ENCODE results near the gene PLOD1. TPM values are rescaled to one million over a fixed set of nuclear protein-coding genes. Genes with fewer than 3 reads are reported as not detected.

The PLOD1 gene
- total and polyA plus RNA-seq, 4 donors: 48.0 to 82.9 (median 63.9) TPM

- H3K4me3 ChIP-seq (ENCODE audit: low read depth in 1 of 3, low read length in 3 of 3): no peak overlapping the region
- peaks cover 0 to 9% (median 6%) of the 10 kb centered on the region in 4 donors for H3K4me1 ChIP-seq (ENCODE audit: control insufficient read depth in 4 of 4, insufficient read depth in 4 of 4, low read length in 3 of 4)
- no peaks in the 10 kb centered on the region for H3K27me3 ChIP-seq (ENCODE audit: control insufficient read depth in 4 of 4, insufficient read depth in 4 of 4, low read length in 3 of 4)
- no peaks in the 10 kb centered on the region for H3K9me3 ChIP-seq (ENCODE audit: control insufficient read depth in 4 of 4, low read length in 3 of 4)
- no peak overlapping the region for H3K9ac ChIP-seq (ENCODE audit: low read depth in 1 of 2, low read length in 2 of 2)
- 92% methylated on average over 9 of the region's 9 CpGs for WGBS
- peaks cover 6 to 31% (median 25%) of the 10 kb centered on the region in 4 donors for H3K36me3 ChIP-seq (ENCODE audit: control insufficient read depth in 4 of 4, insufficient read depth in 3 of 4, low read depth in 1 of 4, low read length in 3 of 4)
- no peak overlapping the region for H3K27ac ChIP-seq (ENCODE audit: low read depth in 1 of 2, low read length in 2 of 2)
- TF ChIP-seq NR2F2 (IDR thresholded peaks at IDR 0.05) (no peak), JUND (IDR thresholded peaks at IDR 0.05) (no peak)
- TF ChIP-seq, protein P1, sequence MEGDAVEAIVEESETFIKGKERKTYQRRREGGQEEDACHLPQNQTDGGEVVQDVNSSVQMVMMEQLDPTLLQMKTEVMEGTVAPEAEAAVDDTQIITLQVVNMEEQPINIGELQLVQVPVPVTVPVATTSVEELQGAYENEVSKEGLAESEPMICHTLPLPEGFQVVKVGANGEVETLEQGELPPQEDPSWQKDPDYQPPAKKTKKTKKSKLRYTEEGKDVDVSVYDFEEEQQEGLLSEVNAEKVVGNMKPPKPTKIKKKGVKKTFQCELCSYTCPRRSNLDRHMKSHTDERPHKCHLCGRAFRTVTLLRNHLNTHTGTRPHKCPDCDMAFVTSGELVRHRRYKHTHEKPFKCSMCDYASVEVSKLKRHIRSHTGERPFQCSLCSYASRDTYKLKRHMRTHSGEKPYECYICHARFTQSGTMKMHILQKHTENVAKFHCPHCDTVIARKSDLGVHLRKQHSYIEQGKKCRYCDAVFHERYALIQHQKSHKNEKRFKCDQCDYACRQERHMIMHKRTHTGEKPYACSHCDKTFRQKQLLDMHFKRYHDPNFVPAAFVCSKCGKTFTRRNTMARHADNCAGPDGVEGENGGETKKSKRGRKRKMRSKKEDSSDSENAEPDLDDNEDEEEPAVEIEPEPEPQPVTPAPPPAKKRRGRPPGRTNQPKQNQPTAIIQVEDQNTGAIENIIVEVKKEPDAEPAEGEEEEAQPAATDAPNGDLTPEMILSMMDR (IDR thresholded peaks at IDR 0.05; ENCODE audit: low read depth, low read length, missing input control): no peak
- no peak for DNase-seq (ENCODE audit: low spot score)
Observed at GRCh38 chr1:12015499-12015898, 81.0 kb downstream of the PLOD1 start.

- H3K36me3 ChIP-seq (ENCODE audit: control insufficient read depth in 4 of 4, insufficient read depth in 3 of 4, low read depth in 1 of 4, low read length in 3 of 4): peaks cover 3 to 25% (median 20%) of the 10 kb centered on the region in 4 donors
- no peak overlapping the region for H3K4me3 ChIP-seq (ENCODE audit: low read depth in 1 of 3, low read length in 3 of 3)
- H3K9ac ChIP-seq (ENCODE audit: low read depth in 1 of 2, low read length in 2 of 2): no peak overlapping the region
- 95% methylated on average over 3 of the region's 3 CpGs for WGBS
- peaks cover 0 to 9% (median 6%) of the 10 kb centered on the region in 4 donors for H3K4me1 ChIP-seq (ENCODE audit: control insufficient read depth in 4 of 4, insufficient read depth in 4 of 4, low read length in 3 of 4)
- no peaks in the 10 kb centered on the region for H3K9me3 ChIP-seq (ENCODE audit: control insufficient read depth in 4 of 4, low read length in 3 of 4)
- H3K27ac ChIP-seq (ENCODE audit: low read depth in 1 of 2, low read length in 2 of 2): no peak overlapping the region
- H3K27me3 ChIP-seq (ENCODE audit: control insufficient read depth in 4 of 4, insufficient read depth in 4 of 4, low read length in 3 of 4): no peaks in the 10 kb centered on the region
- TF ChIP-seq FOXA2 (IDR thresholded peaks at IDR 0.05) (no peak), ATF3 (IDR thresholded peaks at IDR 0.05) (no peak), RAD21 (IDR thresholded peaks at IDR 0.05) (no peak), GABPA (IDR thresholded peaks at IDR 0.05 in 1 of 2, conservative IDR thresholded peaks at IDR 0.05 in 1 of 2) (no peak), HNF4A (conservative IDR thresholded peaks at IDR 0.05) (no peak), REST (IDR thresholded peaks at IDR 0.05) (no peak), HNF4G (IDR thresholded peaks at IDR 0.05) (no peak), RXRA (IDR thresholded peaks at IDR 0.05) (no peak)
- no peak for DNase-seq (ENCODE audit: low spot score)
Observed at GRCh38 chr1:12016182-12016581, 81.7 kb downstream of the PLOD1 start.

DNA sequence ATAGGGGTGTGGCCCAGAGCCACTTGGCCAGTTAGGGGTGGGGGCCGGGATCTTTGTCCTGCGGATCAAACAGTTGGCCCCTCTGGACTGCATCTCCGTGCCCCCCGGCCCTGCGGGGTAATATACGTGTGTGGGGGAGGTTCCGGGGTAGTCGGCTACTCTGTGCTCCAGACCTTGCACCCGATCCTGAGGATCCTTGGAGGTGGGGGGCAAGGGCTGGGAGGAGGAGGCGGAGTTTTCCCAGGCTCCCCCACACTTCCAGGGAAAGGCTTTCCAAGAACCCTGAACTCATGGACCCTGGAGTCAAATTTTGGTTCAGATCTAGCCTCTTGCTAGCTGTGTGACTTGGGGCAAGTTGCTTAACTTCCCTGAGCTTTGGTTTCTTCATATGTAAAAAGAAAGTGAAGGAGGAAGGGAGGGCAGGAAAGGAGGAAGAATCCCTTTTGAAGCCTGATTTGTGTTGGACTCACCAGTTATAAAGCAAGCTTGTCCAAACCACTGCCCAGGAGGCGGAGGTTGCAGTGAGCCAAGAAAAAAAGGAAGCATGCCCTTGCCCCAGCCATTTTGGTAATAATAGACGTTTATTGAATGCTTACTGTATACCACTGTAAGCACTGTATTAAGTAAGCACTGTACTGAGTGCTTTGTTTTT, 85.5 kb downstream of the PLOD1 start:
- peak overlapping the region; percentile 61 to 78 for H3K27ac ChIP-seq (ENCODE audit: low read depth in 1 of 2, low read length in 2 of 2)
- 8% methylated on average over 12 of the region's 12 CpGs for WGBS

More for the DNA sequence above, 85.5 kb downstream of the PLOD1 start:
- Histone ChIP-seq H3K36me3 (ENCODE audit: control insufficient read depth in 4 of 4, insufficient read depth in 3 of 4, low read depth in 1 of 4, low read length in 3 of 4) (peaks cover 0 to 12% (median 6%) of the 10 kb centered on the region in 4 donors), H3K27me3 (ENCODE audit: control insufficient read depth in 4 of 4, insufficient read depth in 4 of 4, low read length in 3 of 4) (no peaks in the 10 kb centered on the region), H3K9ac (ENCODE audit: low read depth in 1 of 2, low read length in 2 of 2) (peak overlapping the region; percentile 47 to 58), H3K4me1 (ENCODE audit: control insufficient read depth in 4 of 4, insufficient read depth in 4 of 4, low read length in 3 of 4) (peaks cover 0 to 9% (median 6%) of the 10 kb centered on the region in 4 donors), H3K9me3 (ENCODE audit: control insufficient read depth in 4 of 4, low read length in 3 of 4) (no peaks in the 10 kb centered on the region), H3K4me3 (ENCODE audit: low read depth in 1 of 3, low read length in 3 of 3) (peak overlapping the region; percentile 72 to 85 (median 78))
- no peak for DNase-seq (ENCODE audit: low spot score)
- TF ChIP-seq HNF4A (conservative IDR thresholded peaks at IDR 0.05) (peak in 1 of 2 donors; percentile 27), REST (IDR thresholded peaks at IDR 0.05) (no peak), TAF1 (conservative IDR thresholded peaks at IDR 0.05) (no peak)
- TF ChIP-seq, protein P1 (IDR thresholded peaks at IDR 0.05; ENCODE audit: low read depth, low read length, missing input control): no peak
